Coronary artery (tissue), 2 donors: ENCODE measurements around the gene PRPF19.
A peak's percentile ranks its signal among the peaks of the same experiment; 100 is the strongest.

Experiments used
- DNase-seq: peaks from one replicate; pipeline ENCODE4 v3.0.0-alpha.2; 2017; ENCODE audit warnings: low spot score
- H3K27ac ChIP-seq, 2 donors: fragments of 200-600 bp; sonication (generic); one replicate each; pipeline ENCODE4 v1.5.1; 2016 to 2019
- H3K4me3 ChIP-seq: fragments of 200-600 bp; sonication (generic); 2 replicates; pipeline ENCODE4 v1.5.1; 2016; ENCODE audit warnings: mild to moderate bottlenecking, moderate library complexity
- TF ChIP-seq, protein P1 (sequence below): fragments of 200-600 bp; sonication (generic); IDR thresholded peaks from one replicate; pipeline ENCODE4 v1.5.1; 2019; ENCODE audit warnings: antibody characterized with exemption

PRPF19 gene

GRCh38 chr11:60845338-60845737, 61.0 kb downstream of the PRPF19 start:
- DNase-seq, result no peak
- Histone ChIP-seq H3K27ac (no peak overlapping the region), H3K4me3 (no peak overlapping the region)
- TF ChIP-seq, protein P1, sequence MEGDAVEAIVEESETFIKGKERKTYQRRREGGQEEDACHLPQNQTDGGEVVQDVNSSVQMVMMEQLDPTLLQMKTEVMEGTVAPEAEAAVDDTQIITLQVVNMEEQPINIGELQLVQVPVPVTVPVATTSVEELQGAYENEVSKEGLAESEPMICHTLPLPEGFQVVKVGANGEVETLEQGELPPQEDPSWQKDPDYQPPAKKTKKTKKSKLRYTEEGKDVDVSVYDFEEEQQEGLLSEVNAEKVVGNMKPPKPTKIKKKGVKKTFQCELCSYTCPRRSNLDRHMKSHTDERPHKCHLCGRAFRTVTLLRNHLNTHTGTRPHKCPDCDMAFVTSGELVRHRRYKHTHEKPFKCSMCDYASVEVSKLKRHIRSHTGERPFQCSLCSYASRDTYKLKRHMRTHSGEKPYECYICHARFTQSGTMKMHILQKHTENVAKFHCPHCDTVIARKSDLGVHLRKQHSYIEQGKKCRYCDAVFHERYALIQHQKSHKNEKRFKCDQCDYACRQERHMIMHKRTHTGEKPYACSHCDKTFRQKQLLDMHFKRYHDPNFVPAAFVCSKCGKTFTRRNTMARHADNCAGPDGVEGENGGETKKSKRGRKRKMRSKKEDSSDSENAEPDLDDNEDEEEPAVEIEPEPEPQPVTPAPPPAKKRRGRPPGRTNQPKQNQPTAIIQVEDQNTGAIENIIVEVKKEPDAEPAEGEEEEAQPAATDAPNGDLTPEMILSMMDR, result no peak

GRCh38 chr11:60844870-60845221, 61.5 kb downstream of the PRPF19 start:
- H3K4me3 ChIP-seq, result no peak overlapping the region
- H3K27ac ChIP-seq, result no peak overlapping the region
- no peak for DNase-seq
- TF ChIP-seq, protein P1, result no peak

DNA sequence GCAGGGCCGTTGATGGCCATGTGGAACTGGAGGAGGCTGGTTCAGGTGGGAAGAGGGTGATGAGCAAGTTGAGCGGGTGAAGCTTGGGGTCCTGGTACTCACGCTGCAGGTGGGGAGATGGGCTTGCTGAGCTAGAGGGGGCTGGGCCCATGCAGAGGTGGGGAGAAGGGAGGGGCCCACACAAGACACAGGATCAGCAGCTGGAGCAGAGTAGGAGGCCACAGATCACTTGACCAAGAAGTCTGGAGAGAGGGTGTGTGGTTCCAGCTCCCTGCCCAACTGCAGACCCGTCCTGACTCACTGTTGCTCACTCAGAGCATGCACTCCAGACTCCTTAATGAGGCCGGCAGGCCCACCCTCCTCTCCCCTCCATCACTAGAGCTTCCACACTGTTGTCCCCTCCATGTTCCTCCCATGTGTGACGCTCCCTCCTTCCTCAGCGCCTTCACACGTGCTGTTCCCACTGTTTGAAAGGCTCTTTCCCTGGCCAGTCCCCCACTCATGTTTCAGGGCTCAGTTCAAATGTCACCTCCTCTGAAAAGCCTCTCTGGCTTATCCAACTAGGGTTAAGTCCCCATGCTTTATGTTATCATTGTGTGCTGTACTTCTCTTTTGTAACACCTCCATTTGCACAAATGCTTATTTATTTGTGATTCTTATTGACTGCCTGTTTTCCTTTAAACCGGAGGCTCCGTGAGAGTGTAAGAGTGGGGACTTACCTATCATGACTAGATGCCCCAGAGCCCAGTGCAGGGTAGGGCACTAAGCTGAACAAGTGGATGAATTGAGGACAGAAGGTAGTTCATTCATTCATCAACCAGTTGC, 62.1 kb downstream of the PRPF19 start:
- peak overlapping the region; percentile 73 for H3K4me3 ChIP-seq

DNA sequence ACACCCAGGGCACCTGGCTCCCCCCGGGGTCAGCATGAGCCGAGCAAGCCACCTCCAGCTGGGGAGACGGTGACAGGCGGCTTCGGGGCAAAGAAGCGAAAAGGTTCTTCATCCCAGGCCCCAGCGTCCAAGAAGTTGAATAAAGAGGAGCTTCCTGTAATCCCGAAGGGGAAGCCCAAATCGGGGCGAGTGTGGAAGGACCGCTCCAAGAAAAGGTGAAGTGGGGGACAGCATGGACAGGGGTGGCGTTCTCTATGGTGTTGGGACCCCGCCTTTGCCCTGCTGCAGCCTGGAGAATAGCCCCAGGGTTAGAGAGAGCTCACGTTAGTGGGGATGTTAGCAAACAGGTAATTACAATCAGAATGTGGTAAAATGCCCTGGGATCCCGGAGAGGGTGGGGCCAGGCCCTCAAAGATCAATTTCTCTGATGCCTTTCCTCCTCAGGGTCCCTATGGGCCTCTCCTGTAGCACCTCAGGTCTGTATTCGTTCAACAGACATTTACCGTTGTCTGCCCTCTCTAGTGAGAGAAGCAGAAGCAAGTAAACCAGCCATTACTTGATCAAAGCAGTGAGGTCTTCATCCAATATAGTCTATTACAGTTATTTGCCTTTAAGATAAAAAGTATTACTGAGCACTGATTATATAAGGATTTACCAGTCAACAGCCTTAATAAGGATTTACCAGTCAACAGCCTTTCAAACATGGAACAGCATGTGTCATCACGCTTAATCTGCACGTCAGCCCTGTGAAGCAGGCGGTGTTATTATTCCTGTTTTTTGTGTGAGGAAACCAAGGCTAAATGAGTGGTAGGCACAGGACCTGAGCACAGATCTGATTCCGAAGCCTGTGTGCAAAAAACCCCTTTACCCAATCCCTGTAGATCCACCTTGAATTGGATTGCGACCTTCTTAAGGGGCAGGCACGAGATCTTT, 63.5 kb downstream of the PRPF19 start:
- TF ChIP-seq, protein P1, result no peak
- peak overlapping the region; percentile 73 for H3K4me3 ChIP-seq
- DNase-seq, result no peak

More for the DNA sequence above, 62.1 kb downstream of the PRPF19 start:
- TF ChIP-seq, protein P1, result no peak
- H3K27ac ChIP-seq, result no peak overlapping the region
- DNase-seq, result no peak

DNA sequence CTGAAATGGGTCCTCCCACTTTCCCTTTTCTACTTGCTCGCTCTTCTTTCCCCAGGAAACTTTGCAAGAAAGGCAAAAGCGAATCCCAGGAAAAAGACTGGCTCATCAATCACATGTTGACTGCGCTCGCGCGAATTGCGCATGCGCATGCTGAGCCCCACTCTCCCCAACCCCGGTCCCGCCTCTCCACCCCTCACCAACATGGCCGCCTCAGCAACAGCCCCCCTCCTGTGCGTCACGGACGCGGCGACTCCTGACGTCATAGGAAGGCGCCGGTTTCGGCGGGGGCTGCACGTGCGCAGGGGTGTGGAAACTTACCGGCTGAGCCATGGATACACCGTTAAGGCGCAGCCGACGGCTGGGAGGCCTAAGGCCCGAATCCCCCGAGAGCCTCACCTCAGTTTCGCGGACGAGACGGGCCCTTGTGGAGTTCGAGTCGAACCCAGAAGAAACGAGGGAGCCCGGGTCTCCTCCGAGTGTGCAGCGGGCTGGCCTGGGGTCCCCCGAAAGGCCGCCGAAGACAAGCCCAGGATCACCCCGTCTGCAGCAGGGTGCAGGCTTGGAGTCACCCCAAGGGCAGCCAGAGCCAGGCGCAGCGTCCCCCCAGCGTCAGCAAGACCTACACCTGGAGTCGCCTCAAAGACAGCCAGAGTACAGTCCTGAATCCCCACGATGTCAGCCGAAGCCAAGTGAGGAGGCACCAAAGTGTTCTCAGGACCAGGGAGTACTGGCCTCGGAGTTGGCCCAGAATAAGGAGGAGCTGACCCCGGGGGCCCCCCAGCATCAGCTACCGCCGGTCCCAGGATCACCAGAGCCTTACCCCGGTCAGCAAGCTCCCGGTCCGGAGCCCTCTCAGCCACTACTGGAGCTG, 64.4 kb downstream of the PRPF19 start, which contains the start of gene CCDC86:
TSS of gene CCDC86 (plus strand) at position 317 of the 871 bp plus-strand sequence. CDS start at position 329, 12 bp downstream.
- peak; percentile 98 for DNase-seq
- H3K27ac ChIP-seq, result peak within 1 kb of the TSS; percentile 67 to 81

More for the DNA sequence above, 63.5 kb downstream of the PRPF19 start:
- H3K27ac ChIP-seq, result peak overlapping the region; percentile 67 to 81

More for the DNA sequence above, 64.4 kb downstream of the PRPF19 start, which contains the start of gene CCDC86:
- peak within 1 kb of the TSS; percentile 73 for H3K4me3 ChIP-seq
- TF ChIP-seq, protein P1, result no peak
